B cell (primary cell): ENCODE data around the gene PSMB8. TPM values are rescaled to one million over a fixed set of nuclear protein-coding genes. Genes with fewer than 3 reads are reported as not detected.

Source experiments
- ATAC-seq: fragments of 200-7000 bp; cut with Tn5 transposase; one replicate; pipeline ENCODE4 v1.10.0; 2021; ENCODE audit warnings: low read depth, mild to moderate bottlenecking, moderate number of reproducible peaks, moderate library complexity
- CTCF ChIA-PET: fragments of 350-600 bp; sonication (Branson Sonifier 250); formaldehyde crosslinking; loops from one replicate; lab custom pipeline; 2021; ENCODE audit warnings: antibody characterized with exemption, inconsistent platforms; lab: Charles Lee
- POLR2A ChIA-PET: fragments of 350-600 bp; sonication (Branson Sonifier 250); formaldehyde crosslinking; loops from one replicate; lab custom pipeline; 2021; ENCODE audit warnings: antibody characterized with exemption; lab: Charles Lee
- DNase-seq: peaks from one replicate; pipeline ENCODE4 v3.0.0; 2013
- H2AFZ ChIP-seq: 2 replicates; pipeline ENCODE4 v1.6.1; 2012; ENCODE audit warnings: mild to moderate bottlenecking, low read depth, low read length; ENCODE audit not compliant: insufficient read depth, poor library complexity, severe bottlenecking
- H3K27ac ChIP-seq, 2 donors: 1 replicate in 1 of 2; 2 replicates in 1 of 2; pipeline ENCODE4 v1.5.1; 2012 to 2013; ENCODE audit warnings: low read length in 2 of 2, mild to moderate bottlenecking in 2 of 2, moderate library complexity in 1 of 2
- H3K27me3 ChIP-seq, 4 experiments: fragments of 200-600 bp in 1 of 4; sonication (generic) in 1 of 4; replicated peaks in 1 of 4; 1 replicate in 2 of 4; 2 replicates in 2 of 4; pipeline versions ENCODE4 v1.6.1 to v1.7.0; 2013 to 2016; ENCODE audit warnings: low read length in 3 of 4, mild to moderate bottlenecking in 2 of 4, mixed read lengths in 1 of 4, moderate library complexity in 1 of 4; ENCODE audit not compliant: insufficient read depth in 4 of 4, control insufficient read depth in 3 of 4; ENCODE audit errors: control extremely low read depth in 1 of 4
- H3K36me3 ChIP-seq, 2 experiments: replicated peaks in 1 of 2; 1 replicate in 1 of 2; 2 replicates in 1 of 2; pipeline versions ENCODE4 v1.6.1 to v1.7.1; 2013; ENCODE audit warnings: low read length in 1 of 2; ENCODE audit not compliant: insufficient read depth in 2 of 2, control insufficient read depth in 1 of 2; ENCODE audit errors: control extremely low read depth in 1 of 2, extremely low read depth in 1 of 2
- H3K4me1 ChIP-seq, 2 donors: fragments of 200-600 bp in 1 of 2; sonication (generic) in 1 of 2; 1 replicate in 1 of 2; 2 replicates in 1 of 2; pipeline versions ENCODE4 v1.5.1 to v1.6.1; 2013 to 2017; ENCODE audit warnings: low read length in 2 of 2; ENCODE audit not compliant: control insufficient read depth in 2 of 2, insufficient read depth in 2 of 2
- H3K4me2 ChIP-seq: replicated peaks from 2 replicates; pipeline ENCODE3; 2012; ENCODE audit warnings: mild to moderate bottlenecking, low read depth, low read length; ENCODE audit not compliant: poor library complexity, severe bottlenecking
- H3K4me3 ChIP-seq, 5 experiments: fragments of 200-600 bp in 1 of 5; sonication (generic) in 1 of 5; 1 replicate in 3 of 5; 2 replicates in 2 of 5; pipeline versions ENCODE4 v1.5.1 to v1.7.0; 2011 to 2016; ENCODE audit warnings: low read length in 4 of 5, mild to moderate bottlenecking in 4 of 5, low read depth in 2 of 5, control low read depth in 1 of 5, moderate library complexity in 1 of 5; ENCODE audit not compliant: insufficient read depth in 1 of 5; ENCODE audit errors: control extremely low read depth in 1 of 5, extremely low read depth in 1 of 5
- H3K79me2 ChIP-seq: fragments of 200-600 bp; sonication (generic); one replicate; pipeline ENCODE4 v1.6.0; 2016; ENCODE audit warnings: low read length; ENCODE audit not compliant: control insufficient read depth, insufficient read depth
- H3K9ac ChIP-seq: fragments of 200-600 bp; sonication (generic); 2 replicates; pipeline ENCODE4 v1.6.1; 2017; ENCODE audit warnings: mild to moderate bottlenecking, low read length, moderate library complexity
- H3K9me3 ChIP-seq, 3 donors: one replicate each; pipeline versions ENCODE4 v1.6.1 to v1.7.1; 2013; ENCODE audit warnings: low read length in 2 of 3; ENCODE audit not compliant: control insufficient read depth in 2 of 3, insufficient read depth in 1 of 3; ENCODE audit errors: control extremely low read depth in 1 of 3
- H4K20me1 ChIP-seq: 2 replicates; pipeline ENCODE4 v1.6.0; 2012; ENCODE audit warnings: mild to moderate bottlenecking, low read length; ENCODE audit not compliant: insufficient read depth, control insufficient read depth, poor library complexity, severe bottlenecking
- H3K27ac Mint-ChIP-seq: one replicate; pipeline ENCODE4 v1.8.0; 2021; ENCODE audit warnings: mixed read lengths
- H3K27me3 Mint-ChIP-seq: one replicate; pipeline ENCODE4 v1.8.0; 2021; ENCODE audit warnings: mixed read lengths
- H3K4me1 Mint-ChIP-seq: one replicate; pipeline ENCODE4 v1.8.0; 2021; ENCODE audit warnings: mixed read lengths
- H3K4me3 Mint-ChIP-seq: one replicate; pipeline ENCODE4 v1.8.0; 2021; ENCODE audit warnings: mixed read lengths
- H3K9me3 Mint-ChIP-seq: one replicate; pipeline ENCODE4 v1.8.0; 2022; ENCODE audit warnings: mixed read lengths; ENCODE audit not compliant: insufficient read depth
- EZH2 ChIP-seq: IDR thresholded peaks from 2 replicates; pipeline ENCODE4 v1.6.1; 2012; ENCODE audit warnings: borderline replicate concordance, low read depth, mild to moderate bottlenecking, moderate library complexity, low read length; ENCODE audit not compliant: insufficient read depth, poor library complexity, severe bottlenecking
- WGBS: methylation state at CpG from one replicate; pipeline ENCODE4 v1.1.5; 2013; ENCODE audit warnings: missing lambda C conversion rate; ENCODE audit not compliant: insufficient coverage; 5-methylcytosine and 5-hydroxymethylcytosine counted together
- intact Hi-C: fragments of 100-400 bp; cut with micrococcal nuclease; formaldehyde crosslinking; loops from one replicate; pipeline ENCODE4 v1.10.0; 2022
- polyA plus RNA-seq: library from polyadenylated mRNA; depleted of rRNA; stranded (reverse); fragments of >200 nt; gene quantifications from 2 replicates; pipeline ENCODE4 v1.2.3, GENCODE V29; 2012
- total RNA-seq, 2 donors: library from RNA; stranded (reverse); fragments of 120-200 nt in 1 of 2; gene quantifications; 1 replicate in 1 of 2; 2 replicates in 1 of 2; pipeline versions ENCODE4 v1.2.3 to v1.2.4, GENCODE V29; 2013 to 2022
- TF ChIP-seq, protein P1 (sequence below): fragments of 200-600 bp; IDR thresholded peaks from one replicate; pipeline ENCODE4 v1.8.0; 2022; ENCODE audit warnings: antibody characterized with exemption, mild to moderate bottlenecking

The PSMB8 gene
- total and polyA plus RNA-seq, 2 donors (not counting 1 experiment from before 2014, with no cell fraction given), result 129 to 256 TPM

DNA sequence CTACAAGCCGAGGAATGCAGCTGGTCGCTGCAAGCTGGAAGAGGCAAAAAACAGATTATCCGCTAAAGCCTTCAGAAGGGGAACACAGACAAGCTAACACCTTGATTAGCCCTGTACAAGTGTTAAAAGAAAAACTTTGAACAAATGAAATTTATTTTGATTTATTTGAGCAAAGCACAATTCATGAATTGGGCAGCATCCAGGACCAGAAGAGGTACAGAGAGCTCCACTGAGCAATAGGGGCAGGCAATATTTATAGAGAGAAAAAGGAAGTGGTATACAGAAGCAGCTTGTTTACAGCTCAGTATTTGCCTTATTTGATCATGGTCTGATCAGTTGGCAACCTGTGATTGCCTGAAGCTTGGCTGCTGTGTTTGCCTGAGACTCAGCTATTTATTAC, 44.7 kb downstream of the PSMB8 start:
- Histone ChIP-seq H3K79me2 (no peaks in the 10 kb centered on the region), H2AFZ (no peak overlapping the region), H3K27ac (peak overlapping the region in 1 of 2 donors; percentile 7), H3K4me3 (no peak overlapping the region), H3K36me3 (no peaks in the 10 kb centered on the region), H3K4me2 (no peak overlapping the region), H4K20me1 (no peaks in the 10 kb centered on the region), H3K9me3 (peaks cover 6 to 23% (median 12%) of the 10 kb centered on the region in 3 donors), H3K27me3 (no peaks in the 10 kb centered on the region), H3K9ac (no peak overlapping the region), H3K4me1 (peaks cover 21 to 27% of the 10 kb centered on the region in 2 donors)
- POLR2A ChIA-PET, result no interaction called here
- Mint-ChIP-seq H3K4me1 (peaks cover 41% of the 10 kb centered on the region), H3K9me3 (peaks cover 23% of the 10 kb centered on the region), H3K27ac (no peak overlapping the region), H3K27me3 (no peaks in the 10 kb centered on the region), H3K4me3 (no peak overlapping the region)
- CTCF ChIA-PET, result interaction anchor here (0.5 to 5.9 kb wide), 14 partner anchors 8 to 385 kb away, joined by 3 to 37 read pairs (median 3); partner anchors contain the start of genes PSMB8, PSMB9, TAP1 and TAP2
- ATAC-seq (no peak), DNase-seq (no peak)
- no peak for TF ChIP-seq EZH2
- TF ChIP-seq, protein P1, sequence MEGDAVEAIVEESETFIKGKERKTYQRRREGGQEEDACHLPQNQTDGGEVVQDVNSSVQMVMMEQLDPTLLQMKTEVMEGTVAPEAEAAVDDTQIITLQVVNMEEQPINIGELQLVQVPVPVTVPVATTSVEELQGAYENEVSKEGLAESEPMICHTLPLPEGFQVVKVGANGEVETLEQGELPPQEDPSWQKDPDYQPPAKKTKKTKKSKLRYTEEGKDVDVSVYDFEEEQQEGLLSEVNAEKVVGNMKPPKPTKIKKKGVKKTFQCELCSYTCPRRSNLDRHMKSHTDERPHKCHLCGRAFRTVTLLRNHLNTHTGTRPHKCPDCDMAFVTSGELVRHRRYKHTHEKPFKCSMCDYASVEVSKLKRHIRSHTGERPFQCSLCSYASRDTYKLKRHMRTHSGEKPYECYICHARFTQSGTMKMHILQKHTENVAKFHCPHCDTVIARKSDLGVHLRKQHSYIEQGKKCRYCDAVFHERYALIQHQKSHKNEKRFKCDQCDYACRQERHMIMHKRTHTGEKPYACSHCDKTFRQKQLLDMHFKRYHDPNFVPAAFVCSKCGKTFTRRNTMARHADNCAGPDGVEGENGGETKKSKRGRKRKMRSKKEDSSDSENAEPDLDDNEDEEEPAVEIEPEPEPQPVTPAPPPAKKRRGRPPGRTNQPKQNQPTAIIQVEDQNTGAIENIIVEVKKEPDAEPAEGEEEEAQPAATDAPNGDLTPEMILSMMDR, result no peak
- intact Hi-C loops, result loop anchor here (5.0 to 10.0 kb wide), 3 partner anchors 38 to 754 kb away; partner anchors contain the start of genes ATF6B and TAP2
- 100% methylated on average over 2 of the region's 3 CpGs for WGBS
